ENCODE results near the gene PSME3IP1. TPM values are rescaled to one million over a fixed set of nuclear protein-coding genes. Genes with fewer than 3 reads are reported as not detected.

Gene PSME3IP1
- total RNA-seq, 1 donor from 2014 or later, result 36.5 TPM

DNA sequence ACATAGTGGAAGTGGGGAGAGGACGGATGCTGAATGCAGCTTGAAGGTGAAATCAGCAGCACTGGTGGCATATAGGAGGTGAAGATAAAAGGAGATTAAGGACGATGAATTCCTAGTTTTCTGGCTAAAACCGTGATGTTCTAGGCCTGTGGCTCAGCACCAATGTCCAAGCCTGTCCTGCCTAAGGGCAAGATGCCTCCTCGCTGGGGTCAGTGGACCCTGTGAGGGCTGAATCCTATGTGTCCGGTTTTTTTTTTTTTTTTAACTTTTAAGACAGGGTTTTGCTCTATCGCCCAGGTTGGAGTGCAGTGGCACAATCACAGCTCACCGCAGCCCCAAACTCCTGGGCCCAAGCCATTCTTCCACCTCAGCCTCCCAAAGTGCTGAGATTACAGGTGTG is 80.7 kb downstream of the PSME3IP1 start:
- Histone ChIP-seq H3K4me3 (ENCODE audit: low read length in 3 of 3) (no peak overlapping the region), H3K4me1 (ENCODE audit: control insufficient read depth in 3 of 3, insufficient read depth in 3 of 3, low read length in 3 of 3) (peaks cover 2 to 10% (median 5%) of the 10 kb centered on the region in 3 donors), H3K27ac (ENCODE audit: low read depth, low read length) (no peak overlapping the region), H3K36me3 (ENCODE audit: control insufficient read depth in 3 of 3, insufficient read depth in 3 of 3, low read length in 3 of 3) (no peaks in the 10 kb centered on the region), H3K27me3 (ENCODE audit: control insufficient read depth in 3 of 3, insufficient read depth in 3 of 3, low read length in 3 of 3) (no peaks in the 10 kb centered on the region), H3K9ac (ENCODE audit: low read depth in 1 of 3, low read length in 3 of 3) (no peak overlapping the region), H3K9me3 (ENCODE audit: control insufficient read depth in 3 of 3, low read length in 3 of 3) (no peaks in the 10 kb centered on the region)

DNA sequence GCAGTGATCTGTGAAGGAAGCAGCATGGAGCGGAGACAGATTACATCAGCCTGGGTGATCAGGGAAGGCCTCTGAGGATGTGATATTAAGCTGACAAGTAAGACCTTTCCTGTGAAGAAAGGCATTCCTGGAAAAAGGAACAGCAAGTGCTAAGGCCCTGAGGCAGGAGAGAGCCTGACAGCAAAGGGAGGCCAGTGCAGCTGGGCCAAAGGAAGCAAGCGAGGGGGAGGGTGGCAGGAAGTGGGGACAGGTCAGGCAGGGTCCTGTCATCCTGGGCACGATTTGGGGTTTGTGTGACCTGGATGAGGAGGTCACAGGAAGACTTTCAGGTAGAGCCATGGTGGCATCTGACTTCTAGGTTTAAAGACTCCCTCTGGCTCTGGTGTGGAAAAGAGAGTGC is 81.1 kb downstream of the PSME3IP1 start:
- Histone ChIP-seq H3K9me3 (ENCODE audit: control insufficient read depth in 3 of 3, low read length in 3 of 3) (no peaks in the 10 kb centered on the region), H3K4me3 (ENCODE audit: low read length in 3 of 3) (no peak overlapping the region), H3K36me3 (ENCODE audit: control insufficient read depth in 3 of 3, insufficient read depth in 3 of 3, low read length in 3 of 3) (no peaks in the 10 kb centered on the region), H3K9ac (ENCODE audit: low read depth in 1 of 3, low read length in 3 of 3) (no peak overlapping the region), H3K27ac (ENCODE audit: low read depth, low read length) (no peak overlapping the region), H3K27me3 (ENCODE audit: control insufficient read depth in 3 of 3, insufficient read depth in 3 of 3, low read length in 3 of 3) (no peaks in the 10 kb centered on the region), H3K4me1 (ENCODE audit: control insufficient read depth in 3 of 3, insufficient read depth in 3 of 3, low read length in 3 of 3) (peaks cover 2 to 10% (median 5%) of the 10 kb centered on the region in 3 donors)

DNA sequence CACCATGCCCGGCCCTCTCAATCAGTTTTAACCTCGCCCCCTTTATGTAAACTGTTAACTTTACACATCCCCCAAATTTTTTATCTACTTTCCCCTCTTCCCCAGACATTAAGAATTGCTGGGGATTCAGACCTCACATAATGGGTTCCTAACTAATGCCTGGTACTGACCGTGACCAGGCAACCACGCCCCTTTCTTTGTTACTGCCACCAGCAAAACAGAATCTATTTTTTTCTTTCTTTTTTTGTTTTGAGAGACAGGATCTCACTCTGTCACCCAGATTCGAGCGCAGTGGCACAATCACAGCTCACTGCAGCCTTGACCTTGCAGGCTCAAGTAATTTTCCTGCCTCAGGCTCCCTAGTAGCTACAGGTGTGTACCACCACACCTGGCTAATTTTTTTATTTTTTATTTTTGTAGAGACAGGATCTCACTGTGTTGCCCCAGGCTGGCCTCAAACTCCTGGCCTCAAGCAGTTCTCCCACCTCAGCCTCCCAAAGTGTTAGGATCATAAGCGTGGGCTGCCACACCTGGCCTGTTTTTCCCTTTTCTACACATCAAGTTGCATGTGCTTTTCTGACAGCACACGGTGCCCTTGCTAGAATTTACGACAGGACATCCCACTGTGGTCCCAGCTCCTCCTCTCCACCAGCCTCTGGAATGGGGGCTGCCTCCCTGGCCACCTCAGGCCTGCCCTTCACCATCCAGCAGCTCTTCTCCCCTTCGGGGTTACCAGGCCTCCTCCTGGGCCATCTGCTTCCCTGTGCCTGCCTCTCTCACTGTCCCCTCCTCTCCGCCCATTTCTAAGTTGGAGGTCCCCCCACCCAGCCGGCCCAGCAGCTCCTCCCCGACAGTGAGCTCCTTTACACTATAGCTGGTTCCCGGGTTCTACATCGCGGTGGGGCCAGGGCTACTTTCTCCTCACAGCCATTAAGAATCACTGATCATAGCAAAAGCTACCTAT is 82.7 kb downstream of the PSME3IP1 start:
- Histone ChIP-seq H3K27ac (ENCODE audit: low read depth, low read length) (no peak overlapping the region), H3K27me3 (ENCODE audit: control insufficient read depth in 3 of 3, insufficient read depth in 3 of 3, low read length in 3 of 3) (no peaks in the 10 kb centered on the region), H3K4me3 (ENCODE audit: low read length in 3 of 3) (no peak overlapping the region), H3K9ac (ENCODE audit: low read depth in 1 of 3, low read length in 3 of 3) (no peak overlapping the region), H3K9me3 (ENCODE audit: control insufficient read depth in 3 of 3, low read length in 3 of 3) (no peaks in the 10 kb centered on the region), H3K36me3 (ENCODE audit: control insufficient read depth in 3 of 3, insufficient read depth in 3 of 3, low read length in 3 of 3) (no peaks in the 10 kb centered on the region), H3K4me1 (ENCODE audit: control insufficient read depth in 3 of 3, insufficient read depth in 3 of 3, low read length in 3 of 3) (peaks cover 2 to 10% (median 5%) of the 10 kb centered on the region in 3 donors)

Other genes starting within 250 kb of the PSME3IP1 start
- gene CETP, start 224.1 kb downstream of the PSME3IP1 start, total RNA-seq, result 3.1 TPM
- 5.7 TPM for gene NLRC5, start 196.5 kb downstream of the PSME3IP1 start, total RNA-seq
- gene CPNE2, start 93.5 kb downstream of the PSME3IP1 start, total RNA-seq, result 8.9 TPM
- 36.5 TPM for gene RSPRY1, start 290 bp upstream of the PSME3IP1 start, total RNA-seq
- gene ARL2BP, start 59.2 kb upstream of the PSME3IP1 start, total RNA-seq, result 37.1 TPM
- gene PLLP, start 98.6 kb upstream of the PSME3IP1 start, total RNA-seq, result under 0.01 TPM
- not detected for gene CCL22, start 172.7 kb upstream of the PSME3IP1 start, total RNA-seq
- gene CX3CL1, start 186.5 kb upstream of the PSME3IP1 start, total RNA-seq, result 0.52 TPM
- gene CCL17, start 218.7 kb upstream of the PSME3IP1 start, total RNA-seq, result not detected